Testis (tissue), 3 donors: ENCODE results near the gene TFAP2A. TPM values are rescaled to one million over a fixed set of nuclear protein-coding genes. Genes with fewer than 3 reads are reported as not detected.

Source experiments
- DNase-seq: peaks from one replicate; pipeline ENCODE4 v3.0.0-alpha.2; 2019
- H3K27ac ChIP-seq, 2 donors: fragments of 200-600 bp; sonication (generic); one replicate each; pipeline ENCODE4 v1.5.1; 2019
- H3K27me3 ChIP-seq: fragments of 200-600 bp; sonication (generic); one replicate; pipeline ENCODE4 v1.5.1; 2019
- H3K36me3 ChIP-seq: fragments of 200-600 bp; sonication (generic); one replicate; pipeline ENCODE4 v1.5.1; 2017; ENCODE audit warnings: low read depth; ENCODE audit errors: missing control alignments
- H3K4me1 ChIP-seq: fragments of 200-600 bp; sonication (generic); one replicate; pipeline ENCODE4 v1.5.1; 2019
- H3K4me3 ChIP-seq, 2 donors: fragments of 200-600 bp; sonication (generic); one replicate each; pipeline ENCODE4 v1.5.1; 2017 to 2019
- H3K9me3 ChIP-seq: fragments of 200-600 bp; sonication (generic); one replicate; pipeline ENCODE4 v1.5.1; 2017
- CTCF ChIP-seq, 3 experiments: fragments of 450-650 bp in 2 of 3; fragments of 200-600 bp in 1 of 3; sonication (generic) in 1 of 3; IDR thresholded peaks; one replicate each; pipeline ENCODE4 v1.5.1; 2016 to 2019; ENCODE audit warnings: antibody characterized with exemption in 3 of 3, mild to moderate bottlenecking in 2 of 3, moderate library complexity in 1 of 3
- POLR2A ChIP-seq: fragments of 450-650 bp; IDR thresholded peaks from one replicate; pipeline ENCODE4 v1.6.1; 2017; ENCODE audit warnings: antibody characterized with exemption, mild to moderate bottlenecking, moderate library complexity
- WGBS, 2 donors: methylation state at CpG; one replicate each; pipeline ENCODE4 v1.1.5; 2018; 5-methylcytosine and 5-hydroxymethylcytosine counted together
- intact Hi-C: fragments of 100-400 bp; cut with DNase I; formaldehyde crosslinking; loops from one replicate; pipeline ENCODE4 v1.15.1; 2023; ENCODE audit warnings: low total_unique reads
- polyA plus RNA-seq: library from polyadenylated mRNA; stranded (reverse); fragments of 350-450 nt; fragmentation: Illumina TruSeq; extraction: RNeasy Lipid Tissue Mini Kit (QIAGEN cat#74804); gene quantifications from one replicate; pipeline ENCODE4 v1.2.3, GENCODE V29; 2014; ENCODE audit warnings: low read depth, low replicate concordance; ENCODE audit not compliant: insufficient read depth
- total RNA-seq, 2 donors: library from RNA; depleted of rRNA; stranded (reverse); fragments of >200 nt; gene quantifications; one replicate each; pipeline ENCODE4 v1.2.3, GENCODE V29; 2016

TFAP2A gene
- total and polyA plus RNA-seq, 3 donors from 2014 or later = 2.7 to 4.8 (median 3.3) TPM

GRCh38 chr6:10424040-10424439 lies 9.2 kb upstream of the TFAP2A start:
- intact Hi-C loops = no loop called here
- 7 to 16% methylated on average over 5 of the region's 5 CpGs for WGBS, 2 donors
- no peaks in the 10 kb centered on the region for H3K9me3 ChIP-seq

GRCh38 chr6:10422737-10423034 lies 7.8 kb upstream of the TFAP2A start:
- no peaks in the 10 kb centered on the region for H3K36me3 ChIP-seq
- no peaks in the 10 kb centered on the region for H3K9me3 ChIP-seq
- H3K4me3 ChIP-seq = no peak overlapping the region
- no peak for TF ChIP-seq POLR2A
- TF ChIP-seq CTCF (IDR thresholded peaks at IDR 0.05) = no peak
- H3K27ac ChIP-seq = no peak overlapping the region
- 17 to 29% methylated on average over 7 of the region's 7 CpGs for WGBS, 2 donors
- H3K27me3 ChIP-seq = no peaks in the 10 kb centered on the region
- no peak for DNase-seq
- intact Hi-C loops = no loop called here
- H3K4me1 ChIP-seq = peaks cover 11% of the 10 kb centered on the region

More at GRCh38 chr6:10424040-10424439, 9.2 kb upstream of the TFAP2A start:
- no peak for DNase-seq
- H3K4me1 ChIP-seq = peaks cover 11% of the 10 kb centered on the region
- no peaks in the 10 kb centered on the region for H3K27me3 ChIP-seq
- H3K27ac ChIP-seq = no peak overlapping the region
- H3K4me3 ChIP-seq = no peak overlapping the region
- TF ChIP-seq POLR2A (no peak), CTCF (IDR thresholded peaks at IDR 0.05) (no peak)
- H3K36me3 ChIP-seq = no peaks in the 10 kb centered on the region

GRCh38 chr6:10421921-10422736 lies 7.3 kb upstream of the TFAP2A start:
- Histone ChIP-seq H3K9me3 (no peaks in the 10 kb centered on the region), H3K36me3 (no peaks in the 10 kb centered on the region), H3K4me3 (no peak overlapping the region), H3K4me1 (peaks cover 13% of the 10 kb centered on the region), H3K27ac (no peak overlapping the region), H3K27me3 (no peaks in the 10 kb centered on the region)
- TF ChIP-seq POLR2A = no peak
- TF ChIP-seq CTCF (IDR thresholded peaks at IDR 0.05) = no peak
- 1 to 3% methylated on average over 15 to 36 of the region's 39 CpGs for WGBS, 2 donors
- DNase-seq = no peak
- intact Hi-C loops = no loop called here

- Histone ChIP-seq H3K27ac (no peak overlapping the region), H3K36me3 (no peaks in the 10 kb centered on the region), H3K27me3 (no peaks in the 10 kb centered on the region), H3K9me3 (no peaks in the 10 kb centered on the region), H3K4me3 (no peak overlapping the region), H3K4me1 (peaks cover 19% of the 10 kb centered on the region)
- intact Hi-C loops = no loop called here
- no peak for DNase-seq
- 1 to 5% methylated on average over 24 to 47 of the region's 47 CpGs for WGBS, 2 donors
- TF ChIP-seq POLR2A = no peak
- no peak for TF ChIP-seq CTCF (IDR thresholded peaks at IDR 0.05)
Measured at GRCh38 chr6:10421158-10421920, 6.5 kb upstream of the TFAP2A start.
